GM19238 (cell line): ENCODE data around the gene DNAJB7.
"Not testable (repeated sequence)": the region's sequence is repeated elsewhere in the genome, so short reads cannot be mapped to it uniquely, and the experiment has no call there.

ENCODE experiments used
- DNase-seq: peaks from one replicate; pipeline ENCODE4 v3.0.0; 2011; ENCODE audit warnings: low spot score; ENCODE audit not compliant: insufficient read length

Gene DNAJB7

DNA sequence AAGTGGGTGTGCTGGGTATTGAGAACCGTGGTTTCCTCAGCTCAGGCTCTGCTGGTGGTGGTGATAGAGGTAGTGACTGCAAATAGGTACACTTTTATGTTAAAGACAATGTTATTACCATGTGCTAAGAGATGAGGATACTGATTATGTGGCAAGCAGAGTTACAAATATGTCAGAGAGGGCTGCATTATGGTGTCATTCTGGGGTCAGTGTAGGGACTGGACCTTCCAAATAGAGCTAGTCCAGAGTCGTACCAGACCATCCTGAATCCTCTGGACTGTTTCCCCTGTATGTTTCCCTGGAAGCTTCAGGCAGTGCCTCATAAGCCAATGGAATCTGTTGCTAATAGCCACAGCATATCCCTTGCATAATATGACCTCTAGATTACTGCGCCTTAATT, at the start of gene DNAJB7:
TSS of gene DNAJB7 (minus strand) at position 101 of the 400 bp plus-strand sequence. CDS start 119 bp downstream, outside the sequence.
- DNase-seq = no peak

DNA sequence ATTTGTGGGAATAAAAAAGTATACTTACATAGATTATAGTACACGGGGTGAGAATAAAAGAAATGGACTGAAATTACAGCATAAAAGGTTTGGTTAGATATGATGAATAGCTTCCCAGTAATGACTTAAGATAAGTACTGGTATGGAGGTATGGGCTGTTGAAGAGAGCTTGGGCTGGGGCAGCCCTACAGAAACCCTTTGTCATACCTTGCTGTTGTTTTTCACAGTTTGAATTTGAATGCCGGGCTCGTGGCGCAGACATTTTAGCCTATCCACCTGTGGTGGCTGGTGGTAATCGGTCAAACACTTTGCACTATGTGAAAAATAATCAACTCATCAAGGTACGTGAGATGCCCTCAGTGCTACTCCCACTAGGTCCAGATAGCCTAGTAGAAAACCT, 47.0 kb upstream of the DNAJB7 start:
- no peak for DNase-seq

DNA sequence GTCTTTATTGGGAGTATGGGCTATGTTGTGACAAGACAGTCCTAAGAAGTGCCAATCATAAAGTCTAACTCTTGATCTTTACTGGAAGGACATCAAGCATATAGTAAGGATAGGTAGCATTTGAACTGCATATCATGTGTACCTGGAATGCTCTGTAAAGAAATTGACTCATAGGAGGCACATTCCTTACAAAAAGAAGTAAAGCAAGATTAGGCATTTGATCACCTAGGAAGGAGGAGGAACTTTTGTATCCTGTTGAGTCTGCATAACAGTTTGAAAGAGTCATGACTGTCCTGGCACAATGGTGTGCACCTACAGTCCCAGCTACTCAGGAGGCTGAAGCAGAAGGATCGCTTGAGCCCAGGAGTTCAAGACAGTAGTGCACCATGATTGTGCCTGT, 42.2 kb upstream of the DNAJB7 start:
- no peak for DNase-seq

DNA sequence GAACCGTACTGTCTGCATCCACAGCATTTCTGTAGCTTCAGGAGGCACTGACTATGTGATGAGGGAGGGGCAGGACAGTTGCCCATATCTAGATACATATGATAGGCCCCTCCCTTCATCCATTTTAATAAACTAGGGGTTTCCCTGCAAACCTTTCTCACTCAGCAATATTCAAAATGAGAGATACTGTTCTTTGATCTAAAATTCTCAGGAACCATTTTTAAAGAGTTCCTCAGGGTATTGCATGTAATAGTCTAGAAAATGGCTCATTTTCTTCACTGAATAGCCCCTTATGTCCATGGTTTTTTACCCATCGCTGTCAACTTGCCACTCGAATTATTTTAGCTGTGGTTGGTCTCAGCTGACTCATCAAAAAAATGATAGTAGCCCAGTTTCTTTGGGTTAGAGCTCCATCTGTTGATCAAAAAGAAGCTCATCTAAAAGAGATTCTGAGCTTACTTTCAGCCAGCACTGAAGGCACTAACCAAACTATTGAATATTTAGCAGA, 37.0 kb upstream of the DNAJB7 start:
- DNase-seq = peak; percentile 15

- no peak for DNase-seq
Observed at GRCh38 chr22:40894417-40894816, 32.5 kb upstream of the DNAJB7 start.

DNA sequence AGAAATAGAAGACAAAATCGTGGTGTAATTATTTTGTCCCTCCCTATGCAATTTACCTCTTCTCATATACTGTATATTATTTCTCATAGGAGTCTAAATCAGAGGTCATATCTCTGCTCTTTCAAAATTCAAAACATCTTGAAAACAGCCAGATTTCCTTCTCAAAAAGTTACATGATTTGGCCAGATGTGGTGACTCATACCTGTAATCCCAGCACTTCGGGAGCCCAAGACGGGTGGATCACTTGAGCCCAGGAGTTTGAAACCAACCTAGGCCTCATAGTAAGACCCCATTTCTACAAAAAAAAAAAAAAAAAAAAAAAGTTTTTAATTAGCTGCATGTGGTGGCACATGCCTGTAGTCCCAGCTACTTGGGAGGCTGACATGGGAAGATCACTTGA, 29.0 kb upstream of the DNAJB7 start:
- DNase-seq = no peak

DNA sequence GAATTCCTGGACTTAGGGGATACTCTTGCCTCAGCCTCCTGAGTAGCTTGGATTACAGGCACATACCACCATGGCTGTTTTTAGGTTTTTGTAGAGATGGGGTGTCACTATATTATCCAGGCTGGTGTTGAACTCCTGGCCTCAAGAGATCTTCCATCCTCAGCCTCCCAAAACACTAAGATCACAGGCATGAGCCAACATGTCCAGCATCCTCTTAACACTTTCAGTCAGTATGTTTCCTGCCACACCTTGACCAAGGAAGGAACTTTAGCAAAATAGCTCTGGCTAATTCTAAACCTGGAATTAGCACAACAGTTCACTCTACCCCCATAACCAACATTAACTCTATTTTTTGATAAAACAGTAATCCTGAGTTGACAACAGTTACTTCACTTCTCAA, 27.2 kb upstream of the DNAJB7 start:
- DNase-seq = no peak

DNA sequence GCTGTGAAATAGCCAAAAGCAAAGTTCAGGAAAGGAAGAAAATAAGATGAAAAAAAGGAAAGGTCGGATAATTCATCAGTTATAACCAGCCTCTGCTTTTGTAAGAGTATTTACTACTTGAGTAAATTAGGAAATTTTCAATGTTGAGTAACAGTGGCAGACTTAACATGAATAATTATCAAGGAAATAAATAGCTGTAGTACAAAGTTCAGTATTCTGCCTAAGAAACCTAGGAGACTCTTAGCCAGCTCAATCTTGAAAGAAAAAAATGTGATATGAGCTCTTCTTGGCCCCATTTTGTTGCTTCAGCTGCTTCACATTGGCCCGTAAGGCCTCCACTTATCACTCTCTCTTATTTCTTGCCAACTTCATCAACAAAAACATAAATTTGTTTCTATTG, 17.0 kb upstream of the DNAJB7 start:
- no peak for DNase-seq

DNA sequence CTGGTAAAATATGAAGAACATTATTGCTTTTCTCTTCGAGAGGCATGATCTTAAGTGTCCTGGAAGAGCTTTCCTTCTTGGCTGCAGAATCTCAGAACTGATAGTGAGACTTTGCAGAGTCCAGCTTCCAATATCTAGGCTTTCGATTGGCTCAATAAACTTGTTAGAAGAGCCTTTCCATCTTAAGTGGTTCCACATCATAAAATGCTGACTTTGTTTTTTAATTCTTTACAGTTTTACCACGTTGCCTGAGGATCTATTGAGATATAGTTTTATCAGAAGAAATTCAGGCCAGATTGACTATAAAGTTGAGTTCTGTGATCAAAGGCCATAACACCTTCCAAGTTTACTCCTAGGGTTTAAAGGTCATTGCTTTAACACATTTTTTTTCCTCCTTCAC, 15.6 kb upstream of the DNAJB7 start:
- DNase-seq = no peak

DNA sequence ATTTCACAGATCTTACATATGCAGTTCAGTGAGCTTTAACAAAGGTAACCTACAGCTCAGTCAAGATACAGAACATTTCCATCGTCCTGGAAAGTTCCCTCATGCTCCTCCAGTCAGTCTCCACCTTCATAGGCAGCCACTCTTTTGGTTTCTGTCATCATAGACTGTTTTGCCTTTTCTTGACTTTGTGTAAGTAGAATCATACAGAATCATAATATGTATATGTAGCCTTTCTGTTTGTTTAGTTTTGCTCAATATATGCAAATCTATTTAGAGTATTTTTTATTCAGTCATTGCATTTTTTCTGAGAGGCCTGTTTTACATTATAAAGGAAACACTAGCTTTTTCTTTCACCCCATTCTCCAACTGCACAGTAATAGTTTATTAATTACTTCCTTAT, 15.0 kb upstream of the DNAJB7 start:
- no peak for DNase-seq

DNA sequence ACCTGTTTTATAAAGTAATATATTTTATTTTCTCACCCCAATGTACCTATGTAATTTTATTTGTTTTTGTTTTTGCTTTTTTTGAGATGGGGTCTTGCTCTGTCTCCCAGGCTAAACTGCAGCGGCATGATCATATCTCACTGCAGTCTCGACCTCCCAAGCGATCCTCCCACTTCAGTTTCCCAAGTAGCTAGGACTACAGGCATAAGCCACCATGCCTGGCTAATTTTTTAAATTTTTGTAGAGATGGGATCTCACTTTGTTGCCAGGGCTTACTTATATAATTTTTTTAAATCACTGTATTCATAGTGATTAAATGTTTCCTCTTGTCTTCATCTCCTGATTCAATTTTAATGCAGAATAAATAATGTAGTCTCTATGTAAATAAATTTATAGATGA, 13.2 kb upstream of the DNAJB7 start:
- DNase-seq = no peak

DNA sequence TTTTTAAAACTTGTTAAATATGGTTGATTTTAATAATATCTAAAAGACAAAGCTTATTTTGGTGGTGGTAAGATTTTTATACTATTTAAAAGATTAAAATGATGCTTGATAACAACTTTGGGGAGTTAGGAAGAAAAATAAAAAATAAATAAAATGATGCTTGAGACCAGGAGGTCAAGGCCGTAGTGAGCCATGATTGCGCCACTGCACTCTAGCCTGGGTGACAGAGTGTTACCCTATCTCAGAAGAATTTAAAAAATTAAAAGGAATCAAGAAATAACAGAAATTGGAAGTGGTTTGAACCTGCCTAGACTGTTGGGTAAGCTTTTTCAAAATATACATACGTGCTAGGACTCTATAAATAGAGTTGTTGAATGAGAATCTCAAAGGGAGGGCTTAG, 12.1 kb upstream of the DNAJB7 start:
- no peak for DNase-seq

DNA sequence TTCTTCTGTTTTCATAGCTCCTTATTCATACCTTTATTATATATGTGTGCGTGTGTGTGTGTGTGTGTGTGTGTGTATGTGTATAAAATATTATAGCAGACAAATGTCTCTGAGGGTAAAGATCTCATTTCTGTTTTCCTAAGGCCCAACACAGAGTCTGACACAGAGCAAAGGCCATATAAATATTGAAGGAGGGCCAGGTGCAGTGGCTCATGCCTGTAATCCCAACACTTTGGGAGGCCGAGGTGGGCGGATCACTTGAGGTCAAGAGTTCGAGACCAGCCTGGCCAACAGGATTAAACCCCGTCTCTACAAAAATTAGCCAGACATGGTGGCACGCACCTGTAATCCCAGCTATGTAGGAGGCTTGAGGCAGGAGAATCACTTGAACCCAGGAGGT, 6.5 kb upstream of the DNAJB7 start:
- DNase-seq = not testable (repeated sequence)

- DNase-seq = no peak
Observed at GRCh38 chr22:40867109-40867508, 5.2 kb upstream of the DNAJB7 start.

DNA sequence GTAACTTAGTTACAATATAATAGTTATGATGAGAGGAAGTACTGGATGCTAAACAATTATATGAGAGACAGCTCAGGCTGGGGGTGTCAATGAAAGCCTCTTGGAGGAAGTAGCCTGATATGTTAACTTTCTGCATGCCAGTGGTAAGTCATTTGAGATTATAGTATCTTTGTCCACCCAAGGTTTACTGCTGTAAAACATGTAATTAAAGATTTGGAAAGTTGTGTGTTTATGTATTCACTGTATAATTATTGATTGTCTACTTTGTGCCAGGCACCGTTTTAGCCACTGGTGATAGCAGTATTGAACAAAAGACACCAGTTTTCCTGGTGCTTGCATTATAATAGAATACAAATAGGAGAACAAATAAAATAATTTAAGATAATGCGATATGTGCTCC, 624 bp upstream of the DNAJB7 start:
- DNase-seq = no peak

GRCh38 chr22:40857309-40857855, 4.5 kb downstream of the DNAJB7 start:
- no peak for DNase-seq

- DNase-seq = peak; percentile 73
Observed at GRCh38 chr22:40856513-40857308, 5.2 kb downstream of the DNAJB7 start, which contains the start of the genes ST13 and XPNPEP3. Gene ST13, minus strand, starts transcription at chr22:40856639. Its CDS starts 99 bp downstream, at chr22:40856540. Gene XPNPEP3, plus strand, starts transcription at chr22:40857148. Its CDS starts 34 bp downstream, at chr22:40857182.

- no peak for DNase-seq
Observed at GRCh38 chr22:40855979-40856512, 5.9 kb downstream of the DNAJB7 start.

- DNase-seq = no peak
Observed at GRCh38 chr22:40855071-40855978, 6.6 kb downstream of the DNAJB7 start.

DNA sequence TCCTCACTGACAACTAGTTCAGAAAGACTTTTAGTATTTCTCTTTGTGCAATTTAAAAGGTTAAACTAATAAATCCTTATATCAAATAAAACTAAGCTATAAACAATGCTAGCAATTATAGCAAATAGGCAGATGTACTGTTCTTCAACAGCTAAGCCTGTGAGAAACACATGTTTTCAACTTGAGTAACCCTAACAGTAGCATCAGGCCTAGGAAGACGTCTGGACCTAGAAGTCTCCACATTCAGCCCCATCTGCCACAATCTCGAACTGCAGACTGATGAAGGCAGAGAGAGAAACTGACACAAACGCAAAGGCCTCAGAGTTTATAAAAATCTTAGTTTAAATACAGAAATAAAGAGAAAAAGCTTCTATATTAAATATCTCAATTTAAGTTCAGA, 8.0 kb downstream of the DNAJB7 start:
- no peak for DNase-seq

DNA sequence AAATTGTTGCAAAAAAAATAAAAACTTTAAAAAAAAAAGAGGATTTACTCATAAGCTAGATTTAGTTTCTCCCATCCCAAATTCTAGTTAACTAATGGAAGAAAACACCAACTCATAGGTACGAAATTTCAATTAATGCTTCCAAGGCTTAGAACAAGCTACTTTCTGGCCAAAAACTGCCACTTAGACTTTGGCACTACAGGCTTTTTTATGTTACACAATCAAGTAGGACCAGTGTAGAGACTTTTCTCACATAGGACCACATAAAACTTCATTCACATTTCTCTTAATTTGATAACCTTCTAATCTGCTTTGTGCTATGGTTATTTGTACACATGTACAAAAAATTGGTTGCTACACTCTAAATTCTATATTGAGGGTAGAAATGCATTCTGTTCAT, 8.6 kb downstream of the DNAJB7 start:
- no peak for DNase-seq
